Neuron (in vitro differentiated cells): Measurements from ENCODE around the gene DLX2.
"Not testable (repeated sequence)": the region's sequence is repeated elsewhere in the genome, so short reads cannot be mapped to it uniquely, and the experiment has no call there.

Experiments
- H2AFZ ChIP-seq: one replicate; pipeline ENCODE4 v1.6.1; 2013; ENCODE audit warnings: low read depth, mild to moderate bottlenecking, inconsistent platforms, low read length, moderate library complexity
- H3K27me3 ChIP-seq: one replicate; pipeline ENCODE4 v1.6.1; 2013; ENCODE audit warnings: low read length; ENCODE audit not compliant: insufficient read depth
- H3K36me3 ChIP-seq: one replicate; pipeline ENCODE4 v1.6.1; 2013; ENCODE audit warnings: low read length; ENCODE audit not compliant: insufficient read depth
- H3K4me1 ChIP-seq: one replicate; pipeline ENCODE4 v1.6.1; 2013; ENCODE audit warnings: low read length; ENCODE audit not compliant: insufficient read depth
- H3K4me3 ChIP-seq: 2 replicates; pipeline ENCODE4 v1.5.1; 2013; ENCODE audit warnings: mild to moderate bottlenecking, low read length, moderate library complexity
- H3K9me3 ChIP-seq: one replicate; pipeline ENCODE4 v1.6.1; 2013; ENCODE audit warnings: low read length

DLX2 gene

GRCh38 chr2:172102391-172103359 is at the start of gene DLX2:
Gene DLX2, minus strand, starts transcription at chr2:172102900. Its CDS starts 362 bp downstream, at chr2:172102538.
- peak within 1 kb of the TSS; percentile 70 for H2AFZ ChIP-seq
- peaks cover 48% of the 10 kb centered on the region for H3K4me1 ChIP-seq
- H3K27me3 ChIP-seq, result peaks cover 66% of the 10 kb centered on the region
- no peaks in the 10 kb centered on the region for H3K36me3 ChIP-seq
- peak within 1 kb of the TSS; percentile 44 for H3K4me3 ChIP-seq
- no peaks in the 10 kb centered on the region for H3K9me3 ChIP-seq

- H3K36me3 ChIP-seq, result no peaks in the 10 kb centered on the region
- no peak overlapping the region for H2AFZ ChIP-seq
- H3K4me3 ChIP-seq, result no peak overlapping the region
- H3K27me3 ChIP-seq, result no peaks in the 10 kb centered on the region
- no peaks in the 10 kb centered on the region for H3K4me1 ChIP-seq
- H3K9me3 ChIP-seq, result no peaks in the 10 kb centered on the region
Observed at GRCh38 chr2:172147944-172148650, 45.4 kb upstream of the DLX2 start.

- Histone ChIP-seq H2AFZ (no peak overlapping the region), H3K4me3 (no peak overlapping the region), H3K4me1 (no peaks in the 10 kb centered on the region), H3K27me3 (no peaks in the 10 kb centered on the region), H3K36me3 (no peaks in the 10 kb centered on the region), H3K9me3 (no peaks in the 10 kb centered on the region)
Observed at GRCh38 chr2:172143817-172144216, 41.1 kb upstream of the DLX2 start.

GRCh38 chr2:172138727-172139126 is 36.0 kb upstream of the DLX2 start:
- not testable (repeated sequence) for H3K4me1 ChIP-seq, H3K4me3 ChIP-seq, H2AFZ ChIP-seq, H3K9me3 ChIP-seq, H3K27me3 ChIP-seq, H3K36me3 ChIP-seq

GRCh38 chr2:172137943-172138342 is 35.2 kb upstream of the DLX2 start:
- no peaks in the 10 kb centered on the region for H3K27me3 ChIP-seq
- H3K4me3 ChIP-seq, result no peak overlapping the region
- H3K4me1 ChIP-seq, result no peaks in the 10 kb centered on the region
- H2AFZ ChIP-seq, result no peak overlapping the region
- no peaks in the 10 kb centered on the region for H3K36me3 ChIP-seq
- no peaks in the 10 kb centered on the region for H3K9me3 ChIP-seq

- Histone ChIP-seq H3K4me3 (no peak overlapping the region), H3K36me3 (no peaks in the 10 kb centered on the region), H3K27me3 (no peaks in the 10 kb centered on the region), H2AFZ (no peak overlapping the region), H3K4me1 (peaks cover 3% of the 10 kb centered on the region), H3K9me3 (no peaks in the 10 kb centered on the region)
Observed at GRCh38 chr2:172137109-172137508, 34.4 kb upstream of the DLX2 start.

- no peak overlapping the region for H3K4me3 ChIP-seq
- no peaks in the 10 kb centered on the region for H3K9me3 ChIP-seq
- H2AFZ ChIP-seq, result no peak overlapping the region
- no peaks in the 10 kb centered on the region for H3K27me3 ChIP-seq
- no peaks in the 10 kb centered on the region for H3K36me3 ChIP-seq
- peaks cover 4% of the 10 kb centered on the region for H3K4me1 ChIP-seq
Observed at GRCh38 chr2:172135446-172135845, 32.7 kb upstream of the DLX2 start.

DNA sequence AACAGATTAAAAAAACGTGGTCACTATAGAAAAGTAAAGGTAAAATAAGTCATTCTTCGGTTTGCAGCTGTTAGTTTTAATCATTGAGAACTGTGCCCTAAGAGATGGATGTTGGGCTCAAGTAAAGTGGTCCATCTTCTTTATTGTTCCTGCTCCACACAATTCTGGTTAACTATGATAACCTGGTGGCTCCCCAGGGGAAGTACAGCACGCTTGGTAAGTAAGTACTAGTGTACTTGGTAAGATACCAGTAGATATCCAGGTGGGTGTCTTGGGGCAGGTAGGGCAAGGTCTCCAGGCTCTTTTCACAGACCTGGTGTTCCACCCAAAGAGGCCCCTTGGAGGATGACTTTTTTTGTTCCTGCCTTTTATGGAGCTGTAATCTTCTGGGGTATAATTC is 31.6 kb upstream of the DLX2 start:
- Histone ChIP-seq H2AFZ (no peak overlapping the region), H3K36me3 (no peaks in the 10 kb centered on the region), H3K9me3 (no peaks in the 10 kb centered on the region), H3K27me3 (no peaks in the 10 kb centered on the region), H3K4me1 (peaks cover 4% of the 10 kb centered on the region), H3K4me3 (no peak overlapping the region)

- H2AFZ ChIP-seq, result no peak overlapping the region
Observed at GRCh38 chr2:172131713-172132555, 29.2 kb upstream of the DLX2 start.

DNA sequence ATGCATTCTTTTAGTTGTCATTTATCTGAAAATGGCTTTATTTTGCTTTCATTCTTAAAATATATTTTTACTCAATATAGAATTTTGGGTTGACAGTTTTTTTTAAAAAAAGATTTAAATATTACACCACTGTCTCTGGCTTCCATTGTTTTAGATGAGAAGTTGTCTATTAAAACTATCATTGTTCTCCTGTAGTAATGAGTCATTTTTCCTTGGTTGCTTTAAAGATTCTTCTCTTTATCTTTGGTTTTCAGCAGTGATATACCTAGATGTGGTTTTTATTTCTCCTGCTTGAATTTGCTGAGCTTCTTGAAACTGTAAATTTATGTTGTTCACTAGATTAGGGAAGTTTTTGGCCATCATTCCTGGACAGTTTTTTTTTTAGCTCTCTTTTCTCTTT is 26.7 kb upstream of the DLX2 start:
- H3K4me1 ChIP-seq, result peaks cover 4% of the 10 kb centered on the region
- H3K4me3 ChIP-seq, result no peak overlapping the region
- H3K27me3 ChIP-seq, result no peaks in the 10 kb centered on the region
- no peak overlapping the region for H2AFZ ChIP-seq
- H3K9me3 ChIP-seq, result peaks cover 1% of the 10 kb centered on the region
- no peaks in the 10 kb centered on the region for H3K36me3 ChIP-seq

More at GRCh38 chr2:172131713-172132555, 29.2 kb upstream of the DLX2 start:
- no peaks in the 10 kb centered on the region for H3K9me3 ChIP-seq
- H3K4me1 ChIP-seq, result peaks cover 4% of the 10 kb centered on the region
- H3K27me3 ChIP-seq, result no peaks in the 10 kb centered on the region
- no peaks in the 10 kb centered on the region for H3K36me3 ChIP-seq
- no peak overlapping the region for H3K4me3 ChIP-seq

DNA sequence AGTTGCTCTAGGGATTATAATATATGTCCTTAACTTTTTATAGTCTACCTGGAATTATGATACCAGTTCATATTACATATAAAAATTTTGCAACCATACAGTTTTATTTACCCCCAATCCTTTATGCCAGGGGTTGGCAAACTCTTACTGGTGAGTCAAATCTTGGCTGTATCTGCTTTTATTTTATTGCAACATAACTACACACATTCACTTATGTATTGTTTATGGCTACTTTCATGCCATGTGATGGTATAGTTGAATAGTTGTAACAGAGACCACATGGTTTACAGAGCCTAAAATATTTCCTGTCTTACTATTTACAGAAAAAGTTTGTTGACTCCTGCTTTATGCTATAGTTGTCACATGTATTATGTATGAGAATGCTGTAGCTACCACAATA is 25.8 kb upstream of the DLX2 start:
- no peak overlapping the region for H2AFZ ChIP-seq
- H3K36me3 ChIP-seq, result no peaks in the 10 kb centered on the region
- H3K4me1 ChIP-seq, result peaks cover 4% of the 10 kb centered on the region
- no peaks in the 10 kb centered on the region for H3K27me3 ChIP-seq
- peaks cover 1% of the 10 kb centered on the region for H3K9me3 ChIP-seq
- H3K4me3 ChIP-seq, result no peak overlapping the region

DNA sequence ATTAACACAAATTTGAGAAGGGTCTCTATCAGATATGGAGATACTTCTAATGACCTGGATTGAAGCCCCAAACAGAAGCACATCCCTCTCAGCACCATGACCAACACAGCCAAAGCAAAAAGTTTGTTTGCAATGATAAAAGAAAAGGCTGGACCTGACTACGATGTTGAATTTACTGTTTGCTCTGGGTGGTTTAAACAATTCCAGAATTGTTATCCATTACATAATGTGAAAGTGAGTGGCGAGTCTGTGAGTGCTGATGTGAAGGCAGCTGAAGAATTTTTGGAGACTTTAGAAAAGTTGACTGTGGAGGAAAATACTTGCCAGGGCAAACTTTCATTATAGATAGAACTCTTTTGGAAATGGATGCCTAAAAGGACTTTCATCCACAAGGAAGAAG is 17.4 kb upstream of the DLX2 start:
- no peak overlapping the region for H3K4me3 ChIP-seq

DNA sequence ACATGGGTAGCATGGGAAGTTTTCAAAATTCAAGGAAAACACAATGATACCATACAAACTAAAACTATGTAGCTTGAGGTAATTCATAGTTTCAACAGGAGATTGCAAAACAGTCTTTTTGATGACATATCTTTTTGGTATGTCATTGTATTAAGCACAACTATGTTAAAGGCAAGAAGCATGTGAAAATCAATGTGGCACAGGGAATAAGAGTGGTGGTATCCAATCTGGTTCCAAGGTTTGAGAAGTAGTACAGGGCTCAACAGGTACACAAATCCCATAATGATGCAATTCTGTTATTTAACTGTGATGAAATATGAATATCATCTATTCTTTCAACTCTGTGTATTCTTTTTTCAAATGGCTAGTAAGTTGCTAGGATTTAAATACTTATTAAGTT is 16.4 kb upstream of the DLX2 start:
- Histone ChIP-seq H3K9me3 (no peaks in the 10 kb centered on the region), H3K27me3 (no peaks in the 10 kb centered on the region), H3K4me1 (no peaks in the 10 kb centered on the region), H3K36me3 (no peaks in the 10 kb centered on the region), H3K4me3 (no peak overlapping the region), H2AFZ (no peak overlapping the region)

More for the DNA sequence above, 17.4 kb upstream of the DLX2 start:
- Histone ChIP-seq H2AFZ (no peak overlapping the region), H3K4me1 (no peaks in the 10 kb centered on the region), H3K36me3 (no peaks in the 10 kb centered on the region), H3K9me3 (no peaks in the 10 kb centered on the region), H3K27me3 (no peaks in the 10 kb centered on the region)
